Erythroblast (primary cell): Measurements from ENCODE around the gene ZFP92.

Source experiments
- DNase-seq, 2 experiments: peaks; one replicate each; lab custom pipeline; 2025; lab: John Stamatoyannopoulos, UW
- GATA1 ChIP-seq: IDR thresholded peaks from 2 replicates; pipeline ENCODE4 v1.6.1; 2011; ENCODE audit warnings: low read depth, mild to moderate bottlenecking, control low read depth, low read length, moderate library complexity
- POLR2A ChIP-seq: IDR thresholded peaks from 2 replicates; pipeline ENCODE4 v1.6.1; 2011; ENCODE audit warnings: mild to moderate bottlenecking, low read length

Gene ZFP92

DNA sequence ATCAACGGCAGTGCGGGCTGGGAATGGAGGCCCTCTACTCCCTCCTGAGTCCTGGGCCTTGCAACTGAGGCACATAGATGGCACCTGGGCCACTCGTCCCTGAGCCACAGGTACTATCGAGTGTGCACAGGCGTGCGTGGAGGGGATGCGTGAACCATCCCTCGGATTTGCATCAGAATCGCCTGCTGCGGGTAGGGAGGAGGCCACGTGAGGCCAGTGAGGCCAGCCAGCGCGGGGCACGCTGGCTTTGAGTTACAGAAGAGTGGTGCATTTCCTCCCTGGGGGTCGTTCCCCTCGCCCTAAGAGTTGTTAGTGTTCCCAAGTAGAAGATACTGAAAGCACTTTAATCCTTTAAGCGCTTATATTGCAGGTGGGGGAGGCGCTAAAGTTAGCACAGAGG is 10.6 kb downstream of the ZFP92 start:
- no peak for DNase-seq
- TF ChIP-seq POLR2A (no peak), GATA1 (no peak)

DNA sequence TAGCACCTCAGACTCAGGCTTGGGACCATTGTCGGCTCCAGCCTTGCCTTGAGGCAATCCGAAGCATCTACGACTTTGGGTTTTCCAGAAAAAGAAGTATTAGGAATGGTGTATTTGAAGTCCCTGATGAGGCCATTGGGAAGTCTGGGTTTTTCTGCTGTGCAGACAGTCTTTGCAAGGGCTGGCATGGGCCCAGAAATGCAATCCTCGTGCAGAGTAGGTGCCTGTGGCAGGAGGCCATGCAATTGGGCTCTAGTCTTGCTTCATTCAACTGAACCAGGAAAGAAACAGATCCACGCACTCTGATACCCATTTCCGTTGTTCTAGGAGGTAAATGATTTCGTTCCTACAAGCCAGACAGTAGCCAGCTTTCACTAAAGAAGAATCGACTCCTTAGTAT is 12.4 kb downstream of the ZFP92 start:
- no peak for DNase-seq
- no peak for TF ChIP-seq GATA1
- no peak for TF ChIP-seq POLR2A

DNA sequence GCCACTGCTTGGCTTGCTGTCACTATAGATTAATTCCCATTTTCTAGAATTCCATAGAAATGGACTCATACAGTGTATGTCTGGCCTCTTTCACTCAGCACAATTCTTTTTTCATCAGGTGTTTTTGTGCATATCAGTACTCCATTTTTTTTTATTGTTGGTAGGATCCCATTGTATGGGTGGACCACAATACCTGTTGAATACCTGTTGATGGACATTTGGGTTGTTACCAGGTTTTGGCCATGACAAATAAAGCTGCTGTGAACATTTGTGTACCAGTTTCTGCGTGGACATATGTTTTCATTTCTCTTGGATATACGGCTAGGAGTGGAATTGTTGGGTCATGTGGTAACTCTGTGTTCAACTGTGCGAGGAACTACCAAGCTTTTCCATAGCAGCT is 14.9 kb downstream of the ZFP92 start:
- TF ChIP-seq POLR2A (no peak), GATA1 (no peak)
- DNase-seq, result no peak

DNA sequence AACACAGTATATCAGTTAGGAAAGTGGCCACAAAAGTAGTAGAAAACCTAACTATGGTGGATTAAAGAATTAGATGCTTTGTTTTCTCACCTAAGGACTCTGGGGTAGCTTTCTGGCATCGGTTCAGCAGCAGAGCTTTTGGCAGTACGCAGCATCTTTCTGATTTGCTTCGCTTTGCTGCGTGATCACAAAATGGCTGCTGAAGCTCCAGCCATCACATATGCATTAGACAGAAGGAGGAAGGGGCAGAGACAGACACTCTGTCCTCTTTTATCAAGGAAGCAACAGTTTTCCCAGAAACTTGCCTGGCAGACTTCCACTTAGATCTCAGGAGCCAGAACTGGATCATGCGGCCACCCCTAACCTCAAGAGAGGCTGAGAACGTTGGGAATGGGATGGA is 19.5 kb downstream of the ZFP92 start:
- DNase-seq, result no peak
- TF ChIP-seq POLR2A (no peak), GATA1 (no peak)

DNA sequence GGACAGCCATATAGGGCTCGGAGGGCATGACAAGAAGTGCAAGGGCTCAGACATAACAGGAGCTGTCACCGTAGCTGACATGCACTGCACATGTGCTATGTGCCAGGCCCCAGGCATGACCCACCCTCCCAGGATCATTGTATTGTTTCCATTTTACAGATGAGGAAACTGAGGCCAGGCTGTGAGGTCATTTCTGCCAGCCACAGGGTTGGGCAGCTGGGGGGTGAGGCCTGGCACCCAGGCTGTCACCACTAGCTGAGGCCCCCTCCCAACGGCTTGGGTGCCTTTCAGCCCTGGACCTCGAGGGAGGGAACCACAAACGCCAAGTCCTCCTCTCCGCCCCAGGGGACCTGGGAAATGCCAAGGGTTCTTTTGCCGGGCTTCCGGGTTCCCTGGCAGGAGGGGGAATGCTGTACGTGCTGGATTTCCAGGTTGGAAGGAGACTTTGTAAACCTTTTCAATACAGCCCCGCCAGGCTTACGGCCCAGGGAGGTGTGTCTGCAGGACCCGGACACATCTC is 21.9 kb downstream of the ZFP92 start:
- TF ChIP-seq GATA1 (no peak), POLR2A (no peak)
- no peak for DNase-seq

DNA sequence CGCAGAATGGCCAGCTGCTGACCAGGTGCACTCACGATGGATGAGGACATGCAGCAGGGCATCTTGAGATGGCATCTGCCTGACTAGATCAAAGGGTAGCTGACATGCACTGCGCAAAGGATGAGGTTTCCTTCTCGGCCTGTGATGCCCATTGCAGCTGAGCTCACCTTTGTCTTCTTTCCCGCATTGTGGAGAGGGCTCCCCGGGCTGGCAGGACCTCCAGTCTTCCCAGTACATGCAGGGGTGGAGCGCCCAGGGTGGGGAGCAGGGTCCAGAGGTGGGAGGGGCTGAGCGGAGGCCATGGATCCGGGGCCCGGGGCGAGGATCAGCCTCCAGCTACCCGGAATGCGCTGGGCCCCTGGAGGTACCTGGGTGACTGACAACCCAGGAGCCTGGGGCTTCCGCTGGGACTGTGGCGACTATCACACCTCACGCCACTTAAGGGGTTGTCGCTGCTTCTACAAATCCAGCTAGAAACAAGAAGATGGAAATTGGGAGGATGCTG is 22.6 kb downstream of the ZFP92 start:
- TF ChIP-seq GATA1 (no peak), POLR2A (no peak)

DNA sequence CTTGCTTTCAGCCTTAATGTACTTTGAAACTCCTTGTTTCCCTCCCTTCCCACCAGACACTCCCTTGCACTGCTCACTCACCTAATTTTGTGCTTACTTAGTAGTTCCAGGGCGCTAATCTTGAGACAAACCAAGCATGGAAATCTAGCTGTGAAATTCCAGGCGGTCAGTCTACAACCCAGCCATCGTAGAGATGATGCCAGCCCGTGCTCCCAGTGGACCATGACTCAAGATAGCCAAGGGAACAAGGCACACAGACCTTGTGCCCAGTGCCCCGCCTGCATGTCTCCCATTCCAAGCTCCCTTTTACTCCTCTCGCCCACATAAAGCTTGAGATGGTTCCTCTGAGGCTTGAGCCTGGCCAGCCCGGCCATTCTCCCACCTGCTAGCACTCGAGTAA is 23.5 kb downstream of the ZFP92 start:
- no peak for DNase-seq

More for the DNA sequence above, 22.6 kb downstream of the ZFP92 start:
- DNase-seq, result no peak

DNA sequence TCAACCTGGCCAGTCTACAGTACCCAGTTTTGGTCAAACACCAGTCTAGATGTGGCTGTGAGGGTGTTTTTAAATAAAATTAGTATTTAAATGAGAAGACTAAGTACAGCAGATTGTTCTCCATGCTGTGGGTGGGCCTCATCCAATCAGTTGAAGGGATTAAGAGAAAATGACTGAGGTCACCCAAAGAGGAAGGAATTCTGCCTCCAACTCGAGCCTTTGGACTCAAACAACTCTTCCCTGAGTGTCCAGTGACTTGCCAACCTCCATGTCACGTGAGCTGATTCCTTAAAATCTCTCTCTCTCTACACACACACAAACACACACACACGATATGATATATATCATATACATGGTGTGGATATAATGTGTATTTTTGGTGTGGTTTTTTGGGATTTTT is 24.6 kb downstream of the ZFP92 start:
- TF ChIP-seq POLR2A, result no peak
- TF ChIP-seq GATA1, result no peak

More for the DNA sequence above, 23.5 kb downstream of the ZFP92 start:
- no peak for TF ChIP-seq POLR2A
- no peak for TF ChIP-seq GATA1

DNA sequence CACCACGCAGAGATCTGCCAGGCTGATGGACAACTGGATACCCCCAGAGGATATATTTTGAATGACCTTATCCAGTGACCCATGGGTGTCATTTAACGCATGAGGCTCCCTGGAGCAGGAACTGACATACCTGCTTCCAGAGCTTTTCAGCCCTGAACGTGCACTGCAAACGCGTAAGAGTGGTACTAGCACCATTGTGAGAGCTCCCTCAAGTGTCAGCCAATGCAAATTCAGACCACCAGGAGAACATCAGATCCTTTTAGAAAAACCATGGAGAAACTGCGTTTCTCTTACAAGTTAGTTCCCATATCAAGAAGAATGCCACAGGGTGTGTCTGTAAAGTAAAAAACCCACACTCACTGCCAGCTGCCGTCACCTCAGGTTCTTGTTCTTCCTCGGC is 27.3 kb downstream of the ZFP92 start:
- no peak for DNase-seq
- TF ChIP-seq GATA1, result no peak
- no peak for TF ChIP-seq POLR2A

More for the DNA sequence above, 24.6 kb downstream of the ZFP92 start:
- DNase-seq, result no peak

DNA sequence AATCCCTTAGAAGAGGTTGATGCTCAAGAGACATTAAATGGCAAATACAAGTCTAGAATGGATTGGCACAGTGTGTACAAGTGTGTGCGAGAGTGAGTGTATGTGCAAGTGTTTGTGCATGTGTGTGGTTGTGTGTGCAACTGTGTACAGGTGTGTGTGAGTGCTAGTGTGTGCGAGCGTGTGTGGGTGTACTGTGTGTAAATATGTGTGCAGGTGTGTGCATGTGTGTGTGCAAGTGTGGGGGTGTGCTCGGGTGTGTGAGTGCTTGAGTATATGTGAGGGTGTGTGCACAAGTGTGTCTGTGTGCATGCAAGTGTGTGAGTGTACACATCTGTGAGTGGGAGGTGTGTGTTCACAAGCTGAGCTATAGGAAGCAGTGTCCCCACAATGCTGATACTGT is 28.7 kb downstream of the ZFP92 start:
- no peak for TF ChIP-seq POLR2A
- TF ChIP-seq GATA1, result no peak
- DNase-seq, result no peak

DNA sequence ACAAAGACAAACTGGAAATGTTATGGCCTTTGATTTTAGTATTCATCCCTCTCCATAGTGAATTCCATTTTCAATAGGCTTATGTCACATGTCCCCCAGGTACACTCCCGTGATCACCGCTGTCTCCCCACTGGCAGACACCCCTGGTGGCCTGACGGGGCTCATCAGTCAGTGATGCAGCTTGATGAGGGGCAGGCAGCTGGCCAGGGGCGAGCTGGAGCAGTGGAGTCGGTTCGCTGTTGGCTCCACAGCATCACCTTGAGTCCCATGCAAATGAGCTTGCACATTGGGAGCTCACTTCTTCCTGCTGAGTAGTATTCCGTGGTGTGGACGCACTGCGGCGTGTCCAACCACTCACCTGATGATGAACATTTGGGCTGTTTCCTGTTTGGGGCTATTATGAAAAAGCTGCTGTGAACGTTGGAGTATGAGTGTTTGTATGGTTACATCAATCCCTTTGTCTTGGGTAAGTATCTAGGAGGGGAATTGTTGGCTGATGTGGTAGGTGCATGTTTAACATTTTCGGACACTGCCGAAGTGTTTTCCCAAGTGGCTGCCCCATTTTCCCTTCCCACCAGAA is 29.4 kb downstream of the ZFP92 start:
- no peak for TF ChIP-seq POLR2A
- TF ChIP-seq GATA1, result no peak
- DNase-seq, result no peak

DNA sequence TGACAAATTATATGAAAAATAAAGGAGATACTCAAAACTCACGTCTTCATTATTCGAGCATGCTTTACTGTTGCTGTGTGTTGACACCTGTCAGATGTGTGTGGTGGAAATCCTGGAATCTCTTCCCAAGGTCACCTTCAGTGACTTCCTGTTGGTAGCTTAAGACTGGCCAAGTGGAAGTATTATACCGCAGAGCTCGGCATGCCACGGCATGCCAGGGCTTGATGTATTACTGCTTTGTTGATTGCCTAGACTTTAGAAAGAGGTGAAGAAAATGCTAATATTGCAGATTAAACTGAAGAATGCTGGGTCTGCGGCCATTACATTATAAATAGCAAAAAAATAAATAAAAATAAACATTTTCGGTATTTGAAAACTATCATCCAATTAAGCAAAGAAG is 30.0 kb downstream of the ZFP92 start:
- no peak for DNase-seq
- TF ChIP-seq POLR2A (no peak), GATA1 (no peak)

DNA sequence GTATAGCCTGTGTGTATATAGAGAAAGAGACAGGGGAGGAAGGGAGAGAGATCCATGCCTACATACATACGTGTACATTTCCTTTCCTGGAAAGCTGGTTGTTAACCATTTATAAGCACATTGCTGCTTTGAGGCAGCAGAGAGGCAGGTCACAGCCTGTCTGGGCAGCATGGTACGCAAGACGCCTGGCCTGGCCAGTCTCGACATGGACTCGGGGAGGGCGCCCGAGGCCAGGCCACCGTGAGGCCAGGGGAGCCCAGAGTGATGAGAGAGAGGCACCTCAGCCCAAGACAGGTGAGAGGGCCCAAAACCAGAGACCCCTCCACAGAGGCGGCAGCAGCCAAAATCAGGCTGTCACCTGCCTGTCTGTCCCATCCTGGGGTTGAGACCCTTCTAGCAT is 30.7 kb downstream of the ZFP92 start:
- TF ChIP-seq GATA1 (no peak), POLR2A (no peak)
- no peak for DNase-seq

DNA sequence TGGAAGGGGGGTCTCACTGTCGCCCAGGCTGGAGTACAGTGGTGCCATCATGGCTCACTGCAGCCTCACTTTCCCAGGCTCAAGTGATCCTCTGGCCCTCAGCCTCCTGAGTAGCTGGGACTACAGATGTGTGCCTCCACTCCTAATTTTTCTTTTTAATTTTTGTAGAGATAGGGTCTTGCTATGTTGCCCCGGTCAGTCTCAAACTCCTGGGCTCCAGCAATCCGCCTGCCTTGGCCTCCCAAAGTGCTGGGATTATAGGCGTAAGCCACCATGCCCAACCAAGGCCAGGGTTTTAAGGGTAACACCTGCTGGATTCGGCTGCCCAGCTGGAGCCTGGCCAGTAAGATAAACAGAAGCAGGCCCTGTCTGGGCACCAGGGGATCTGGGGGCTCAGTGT is 31.2 kb downstream of the ZFP92 start:
- no peak for DNase-seq
- TF ChIP-seq POLR2A (no peak), GATA1 (no peak)
